HFF-Myc (cell line): Measurements from ENCODE around the gene DIAPH3.

Experiments used
- DNase-seq: peaks from one replicate; pipeline ENCODE4 v3.0.0-alpha.2; 2011; ENCODE audit warnings: low read depth; ENCODE audit errors: extremely low read depth
- H3K4me3 ChIP-seq: replicated peaks from 2 replicates; pipeline ENCODE4 v1.5.1; 2011; ENCODE audit warnings: low read depth, mild to moderate bottlenecking, control low read depth, low read length
- TF ChIP-seq, protein P1 (sequence below): IDR thresholded peaks from 2 replicates; pipeline ENCODE4 v1.5.1; 2012; ENCODE audit warnings: mild to moderate bottlenecking, low read depth, low read length, control low read depth; ENCODE audit errors: missing control alignments

DIAPH3 gene

GRCh38 chr13:59745392-59745788 lies 418.3 kb downstream of the DIAPH3 start:
- no peak for DNase-seq
- no peak overlapping the region for H3K4me3 ChIP-seq
- TF ChIP-seq, protein P1, sequence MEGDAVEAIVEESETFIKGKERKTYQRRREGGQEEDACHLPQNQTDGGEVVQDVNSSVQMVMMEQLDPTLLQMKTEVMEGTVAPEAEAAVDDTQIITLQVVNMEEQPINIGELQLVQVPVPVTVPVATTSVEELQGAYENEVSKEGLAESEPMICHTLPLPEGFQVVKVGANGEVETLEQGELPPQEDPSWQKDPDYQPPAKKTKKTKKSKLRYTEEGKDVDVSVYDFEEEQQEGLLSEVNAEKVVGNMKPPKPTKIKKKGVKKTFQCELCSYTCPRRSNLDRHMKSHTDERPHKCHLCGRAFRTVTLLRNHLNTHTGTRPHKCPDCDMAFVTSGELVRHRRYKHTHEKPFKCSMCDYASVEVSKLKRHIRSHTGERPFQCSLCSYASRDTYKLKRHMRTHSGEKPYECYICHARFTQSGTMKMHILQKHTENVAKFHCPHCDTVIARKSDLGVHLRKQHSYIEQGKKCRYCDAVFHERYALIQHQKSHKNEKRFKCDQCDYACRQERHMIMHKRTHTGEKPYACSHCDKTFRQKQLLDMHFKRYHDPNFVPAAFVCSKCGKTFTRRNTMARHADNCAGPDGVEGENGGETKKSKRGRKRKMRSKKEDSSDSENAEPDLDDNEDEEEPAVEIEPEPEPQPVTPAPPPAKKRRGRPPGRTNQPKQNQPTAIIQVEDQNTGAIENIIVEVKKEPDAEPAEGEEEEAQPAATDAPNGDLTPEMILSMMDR = no peak

GRCh38 chr13:59744747-59745391 lies 418.9 kb downstream of the DIAPH3 start:
- TF ChIP-seq, protein P1 = no peak
- no peak overlapping the region for H3K4me3 ChIP-seq
- no peak for DNase-seq

DNA sequence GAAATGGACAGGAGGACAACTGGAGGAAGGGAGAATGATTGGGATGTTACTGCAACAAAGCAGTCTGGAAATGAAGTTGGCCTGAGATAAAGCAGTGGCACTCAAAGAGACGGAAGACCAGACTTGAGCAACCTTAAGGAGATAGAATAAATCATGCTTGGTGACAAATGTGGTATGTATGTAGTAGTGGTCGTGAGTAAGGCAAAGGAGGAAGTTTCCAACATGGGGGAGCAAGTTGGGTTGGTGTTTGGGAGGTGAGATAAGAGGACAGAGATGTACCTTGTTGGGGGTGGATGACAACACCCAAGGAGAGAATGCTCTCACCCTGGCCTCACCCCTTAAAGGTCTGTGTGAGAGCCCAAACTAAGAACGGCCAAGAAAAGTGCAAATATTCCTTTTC lies 420.5 kb downstream of the DIAPH3 start:
- no peak overlapping the region for H3K4me3 ChIP-seq
- TF ChIP-seq, protein P1 = no peak
- DNase-seq = no peak

- TF ChIP-seq, protein P1 = no peak
- H3K4me3 ChIP-seq = no peak overlapping the region
- no peak for DNase-seq
These were observed 421.3 kb downstream of the DIAPH3 start for GRCh38 chr13:59742467-59742866.

DNA sequence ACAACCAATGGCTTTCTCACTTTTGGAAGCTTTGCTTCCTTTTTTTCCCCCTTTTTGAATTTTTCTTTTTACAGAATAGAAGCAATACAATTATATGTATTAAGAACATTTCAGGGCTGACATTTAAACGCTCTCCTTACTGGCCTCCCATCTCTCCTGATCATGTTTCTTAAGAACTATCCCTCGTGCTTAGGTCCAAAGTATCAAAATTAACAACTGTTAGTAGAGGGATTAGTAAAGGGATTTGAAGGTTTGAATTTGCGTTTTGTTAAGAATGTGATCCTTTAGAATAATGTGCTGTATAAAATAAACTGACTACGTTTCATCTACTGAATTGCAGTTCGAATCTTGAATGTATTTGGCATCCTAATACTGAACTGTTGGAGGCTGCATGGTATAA lies 424.8 kb downstream of the DIAPH3 start:
- TF ChIP-seq, protein P1 = no peak
- no peak overlapping the region for H3K4me3 ChIP-seq
- no peak for DNase-seq

DNA sequence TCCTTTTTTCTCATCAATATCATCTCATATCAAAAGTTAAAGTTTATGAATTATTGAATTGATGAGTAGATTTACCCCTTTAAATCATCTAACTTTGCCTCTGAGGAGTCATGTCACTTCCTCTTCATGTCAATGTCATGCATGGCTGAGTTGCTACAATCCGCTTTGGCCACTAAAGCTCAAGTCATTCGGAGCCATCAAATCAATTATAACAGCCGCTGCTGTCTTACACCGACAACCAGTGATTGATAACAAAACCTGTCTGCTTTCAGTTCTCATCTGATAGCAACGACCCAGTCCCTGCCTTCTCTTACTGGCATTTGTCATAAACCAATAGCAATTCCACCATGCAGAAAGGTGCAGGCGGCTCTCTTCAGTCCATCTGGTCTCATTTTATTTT lies 429.3 kb downstream of the DIAPH3 start:
- TF ChIP-seq, protein P1 = no peak
- DNase-seq = no peak

GRCh38 chr13:59733744-59734143 lies 430.0 kb downstream of the DIAPH3 start:
- H3K4me3 ChIP-seq = no peak overlapping the region
- no peak for DNase-seq
- TF ChIP-seq, protein P1 = no peak

More for the DNA sequence above, 429.3 kb downstream of the DIAPH3 start:
- H3K4me3 ChIP-seq = no peak overlapping the region
